Mucosa of descending colon (tissue), 3 donors: ENCODE results near the gene SHLD1. TPM values are rescaled to one million over a fixed set of nuclear protein-coding genes. Genes with fewer than 3 reads are reported as not detected.

Source experiments
- ATAC-seq: fragments of 200-7000 bp; cut with Tn5 transposase; one replicate; pipeline ENCODE4 v1.9.1; 2020; ENCODE audit warnings: mild to moderate bottlenecking, moderate library complexity
- DNase-seq, 3 donors: peaks; one replicate each; pipeline ENCODE4 v3.0.0-alpha.2; 2020
- H3K36me3 ChIP-seq: fragments of 200-600 bp; one replicate; pipeline ENCODE4 v1.8.0; 2021; ENCODE audit warnings: low read depth, mild to moderate bottlenecking
- H3K4me1 ChIP-seq: fragments of 200-600 bp; one replicate; pipeline ENCODE4 v1.8.0; 2021; ENCODE audit warnings: low read depth, mild to moderate bottlenecking
- H3K4me3 ChIP-seq: fragments of 200-600 bp; one replicate; pipeline ENCODE4 v1.8.0; 2021; ENCODE audit warnings: mild to moderate bottlenecking
- H3K9me3 ChIP-seq: fragments of 200-600 bp; one replicate; pipeline ENCODE4 v1.8.0; 2021; ENCODE audit warnings: mild to moderate bottlenecking
- intact Hi-C, 2 donors: fragments of 100-400 bp; cut with DNase I in 1 of 2; cut with micrococcal nuclease in 1 of 2; formaldehyde crosslinking; loops; one replicate each; pipeline versions ENCODE4 v1.11.0 to v1.11.1; 2022; cut with DNase I, micrococcal nuclease
- total RNA-seq, 3 donors: library from RNA; stranded (reverse); fragmentation: NEBNext Ultra II Directional in 2 of 3; extraction: Animal tissue kit (Norgen Biotek cat#: 25700) in 2 of 3; gene quantifications; one replicate each; pipeline versions ENCODE4 v1.2.1 to v1.2.4, GENCODE V29; 2021 to 2023
- TF ChIP-seq, protein P1 (sequence below): fragments of 200-600 bp; IDR thresholded peaks from one replicate; pipeline ENCODE4 v1.8.0; 2022; ENCODE audit warnings: antibody characterized with exemption, mild to moderate bottlenecking
- donor health status: DM: no; HTN: no; CAD: no; lungs with moderate emphysema.
- donor health status: DM: no; HTN: no; CAD: no.
- donor health status: DM: no; HTN: yes; CAD: no.

The SHLD1 gene
- total RNA-seq, 3 donors from 2014 or later: 7.5 to 8.3 (median 8.0) TPM

DNA sequence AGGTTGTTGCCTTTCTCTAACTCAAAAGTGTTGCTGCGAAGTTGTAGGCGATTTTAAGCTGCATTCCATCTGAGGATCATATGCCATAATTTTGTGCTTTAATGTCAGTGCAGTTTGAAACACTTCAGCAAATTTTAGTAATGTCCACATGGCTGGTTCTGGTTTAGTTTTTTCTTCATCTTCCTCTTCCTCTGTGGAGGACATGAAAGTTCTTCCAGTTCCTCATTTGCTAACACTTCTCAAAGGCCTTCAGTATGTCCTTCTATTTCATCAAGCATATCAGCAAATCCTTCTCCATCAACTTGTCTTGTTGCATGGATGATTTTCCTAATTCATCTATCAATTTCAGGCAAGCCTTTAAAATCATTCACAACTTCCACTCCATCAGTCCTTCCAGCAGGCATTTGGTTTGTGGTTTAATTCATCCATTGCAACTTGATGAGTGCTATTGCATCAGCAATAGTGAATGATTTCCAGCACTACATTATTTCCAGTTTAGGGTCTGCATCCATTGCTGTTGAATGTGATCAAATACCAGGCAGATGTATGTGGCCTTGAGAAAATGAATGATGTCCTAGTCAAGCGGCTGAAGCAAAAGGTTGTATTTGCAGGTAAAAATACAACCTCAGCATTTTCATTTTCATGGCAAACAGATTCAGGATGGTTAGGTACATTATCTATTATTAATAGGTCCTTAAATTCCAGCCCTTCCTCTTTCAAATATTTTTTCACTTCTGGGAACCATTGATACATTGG, 20.2 kb downstream of the SHLD1 start:
- intact Hi-C loops: no loop called here
- ATAC-seq (no peak), DNase-seq (no peak)
- TF ChIP-seq, protein P1, sequence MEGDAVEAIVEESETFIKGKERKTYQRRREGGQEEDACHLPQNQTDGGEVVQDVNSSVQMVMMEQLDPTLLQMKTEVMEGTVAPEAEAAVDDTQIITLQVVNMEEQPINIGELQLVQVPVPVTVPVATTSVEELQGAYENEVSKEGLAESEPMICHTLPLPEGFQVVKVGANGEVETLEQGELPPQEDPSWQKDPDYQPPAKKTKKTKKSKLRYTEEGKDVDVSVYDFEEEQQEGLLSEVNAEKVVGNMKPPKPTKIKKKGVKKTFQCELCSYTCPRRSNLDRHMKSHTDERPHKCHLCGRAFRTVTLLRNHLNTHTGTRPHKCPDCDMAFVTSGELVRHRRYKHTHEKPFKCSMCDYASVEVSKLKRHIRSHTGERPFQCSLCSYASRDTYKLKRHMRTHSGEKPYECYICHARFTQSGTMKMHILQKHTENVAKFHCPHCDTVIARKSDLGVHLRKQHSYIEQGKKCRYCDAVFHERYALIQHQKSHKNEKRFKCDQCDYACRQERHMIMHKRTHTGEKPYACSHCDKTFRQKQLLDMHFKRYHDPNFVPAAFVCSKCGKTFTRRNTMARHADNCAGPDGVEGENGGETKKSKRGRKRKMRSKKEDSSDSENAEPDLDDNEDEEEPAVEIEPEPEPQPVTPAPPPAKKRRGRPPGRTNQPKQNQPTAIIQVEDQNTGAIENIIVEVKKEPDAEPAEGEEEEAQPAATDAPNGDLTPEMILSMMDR: no peak
- Histone ChIP-seq H3K36me3 (no peaks in the 10 kb centered on the region), H3K9me3 (no peaks in the 10 kb centered on the region), H3K4me1 (no peaks in the 10 kb centered on the region), H3K4me3 (no peak overlapping the region)

DNA sequence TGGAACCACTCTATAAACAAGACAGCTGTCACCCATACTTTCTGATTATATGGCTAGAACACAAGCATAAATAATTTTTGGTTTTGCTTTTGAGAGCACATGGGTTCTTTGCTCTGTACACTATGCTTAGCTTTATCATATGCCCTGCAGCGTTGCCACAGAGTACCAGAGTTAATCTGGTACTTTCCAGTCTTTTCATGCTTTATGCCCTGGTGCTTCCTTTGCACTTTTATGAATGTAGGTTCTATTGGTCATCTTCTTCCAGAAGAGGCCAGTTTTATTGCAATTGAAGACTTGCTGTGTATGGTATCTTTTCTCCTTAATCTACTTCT, 20.8 kb downstream of the SHLD1 start:
- Histone ChIP-seq H3K36me3 (no peaks in the 10 kb centered on the region), H3K4me3 (no peak overlapping the region), H3K9me3 (no peaks in the 10 kb centered on the region), H3K4me1 (no peaks in the 10 kb centered on the region)
- DNase-seq (no peak), ATAC-seq (peak; percentile 9)
- TF ChIP-seq, protein P1: no peak
- intact Hi-C loops: no loop called here

DNA sequence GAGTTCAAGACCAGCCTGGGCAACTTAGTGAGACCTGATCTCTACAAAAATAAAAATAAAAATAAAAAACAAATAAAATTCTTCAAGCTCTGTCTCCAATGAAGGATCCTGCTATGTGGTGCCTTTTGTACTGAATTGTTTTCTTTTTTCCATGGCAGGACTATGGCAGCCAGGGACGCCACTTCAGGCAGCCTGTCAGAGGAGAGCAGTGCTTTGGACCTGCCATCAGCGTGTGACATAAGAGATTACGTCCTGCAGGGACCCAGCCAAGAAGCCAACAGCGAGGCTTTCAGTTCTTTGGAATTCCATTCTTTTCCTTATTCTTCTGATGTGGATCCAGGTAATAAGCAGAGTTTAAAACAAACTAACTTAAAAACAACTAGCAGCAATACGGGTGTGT, 22.5 kb downstream of the SHLD1 start:
- Histone ChIP-seq H3K4me1 (no peaks in the 10 kb centered on the region), H3K4me3 (no peak overlapping the region), H3K9me3 (no peaks in the 10 kb centered on the region), H3K36me3 (no peaks in the 10 kb centered on the region)
- no peak for ATAC-seq
- TF ChIP-seq, protein P1: no peak
- DNase-seq: no peak
- intact Hi-C loops: no loop called here

DNA sequence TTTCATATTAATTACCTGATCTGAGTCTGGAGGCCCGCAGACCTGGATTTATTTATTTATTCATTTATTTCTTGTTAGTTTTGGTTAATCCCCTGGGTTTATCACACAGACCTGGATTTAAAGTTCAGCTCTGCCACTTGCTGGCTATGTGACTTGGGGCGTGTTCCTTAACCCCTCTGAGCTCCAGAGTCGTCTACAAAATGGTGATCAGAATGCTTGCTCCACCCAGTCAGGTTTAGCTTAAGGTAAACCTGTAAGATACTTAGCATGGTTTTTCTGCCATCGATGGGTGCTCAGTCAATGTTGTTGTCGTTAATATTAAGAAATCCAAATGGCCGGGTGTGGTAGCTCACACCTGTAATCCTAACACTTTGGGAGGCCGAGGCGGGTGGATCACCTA, 23.4 kb downstream of the SHLD1 start:
- intact Hi-C loops: no loop called here
- TF ChIP-seq, protein P1: no peak
- ATAC-seq (no peak), DNase-seq (no peak)
- H3K4me3 ChIP-seq: no peak overlapping the region
- H3K4me1 ChIP-seq: no peaks in the 10 kb centered on the region
- no peaks in the 10 kb centered on the region for H3K9me3 ChIP-seq
- no peaks in the 10 kb centered on the region for H3K36me3 ChIP-seq

DNA sequence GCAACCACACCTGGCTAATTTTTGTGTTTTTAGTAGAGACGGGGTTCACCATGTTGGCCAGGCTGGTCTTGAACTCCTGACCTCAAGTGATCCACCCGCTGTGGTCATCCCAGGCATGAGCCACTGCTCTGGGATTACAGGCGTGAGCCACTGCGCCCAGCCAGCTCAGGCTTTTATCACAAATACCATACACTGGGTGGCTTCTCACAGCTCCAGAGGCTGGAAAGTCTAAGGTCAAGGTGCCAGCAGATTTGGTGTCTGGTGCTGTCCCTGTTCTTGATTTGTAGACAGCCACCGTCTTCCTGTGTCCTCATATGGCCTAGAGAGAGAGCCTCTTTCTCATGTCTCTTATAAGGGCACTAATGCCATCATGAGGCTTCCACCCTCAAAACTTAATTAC, 25.9 kb downstream of the SHLD1 start:
- Histone ChIP-seq H3K9me3 (no peaks in the 10 kb centered on the region), H3K4me3 (no peak overlapping the region), H3K4me1 (peaks cover 9% of the 10 kb centered on the region), H3K36me3 (no peaks in the 10 kb centered on the region)
- DNase-seq (no peak), ATAC-seq (no peak)
- intact Hi-C loops: no loop called here
- TF ChIP-seq, protein P1: no peak
